Mononuclear cell (primary cell): ENCODE data around the gene NME4. TPM values are rescaled to one million over a fixed set of nuclear protein-coding genes. Genes with fewer than 3 reads are reported as not detected.
"Not testable (repeated sequence)": the region's sequence is repeated elsewhere in the genome, so short reads cannot be mapped to it uniquely, and the experiment has no call there.

Source experiments
- H3K27me3 ChIP-seq: 2 replicates; pipeline ENCODE4 v1.6.0; 2011; ENCODE audit warnings: low read length, control low read depth; ENCODE audit not compliant: insufficient read depth
- H3K4me1 ChIP-seq: 2 replicates; pipeline ENCODE4 v1.5.1; 2011; ENCODE audit warnings: mild to moderate bottlenecking, low read length, control low read depth; ENCODE audit not compliant: insufficient read depth
- H3K4me3 ChIP-seq: 2 replicates; pipeline ENCODE4 v1.5.1; 2011; ENCODE audit warnings: mild to moderate bottlenecking, low read length, moderate library complexity
- H3K9me3 ChIP-seq: 2 replicates; pipeline ENCODE4 v1.5.1; 2011; ENCODE audit warnings: low read depth, mild to moderate bottlenecking, control low read depth, low read length
- total RNA-seq: library from RNA; depleted of rRNA; stranded (reverse); fragments of >200 nt; gene quantifications from one replicate; pipeline ENCODE4 v1.2.3, GENCODE V29; 2012

The NME4 gene
- total RNA-seq, 1 donor, result 15.0 TPM

DNA sequence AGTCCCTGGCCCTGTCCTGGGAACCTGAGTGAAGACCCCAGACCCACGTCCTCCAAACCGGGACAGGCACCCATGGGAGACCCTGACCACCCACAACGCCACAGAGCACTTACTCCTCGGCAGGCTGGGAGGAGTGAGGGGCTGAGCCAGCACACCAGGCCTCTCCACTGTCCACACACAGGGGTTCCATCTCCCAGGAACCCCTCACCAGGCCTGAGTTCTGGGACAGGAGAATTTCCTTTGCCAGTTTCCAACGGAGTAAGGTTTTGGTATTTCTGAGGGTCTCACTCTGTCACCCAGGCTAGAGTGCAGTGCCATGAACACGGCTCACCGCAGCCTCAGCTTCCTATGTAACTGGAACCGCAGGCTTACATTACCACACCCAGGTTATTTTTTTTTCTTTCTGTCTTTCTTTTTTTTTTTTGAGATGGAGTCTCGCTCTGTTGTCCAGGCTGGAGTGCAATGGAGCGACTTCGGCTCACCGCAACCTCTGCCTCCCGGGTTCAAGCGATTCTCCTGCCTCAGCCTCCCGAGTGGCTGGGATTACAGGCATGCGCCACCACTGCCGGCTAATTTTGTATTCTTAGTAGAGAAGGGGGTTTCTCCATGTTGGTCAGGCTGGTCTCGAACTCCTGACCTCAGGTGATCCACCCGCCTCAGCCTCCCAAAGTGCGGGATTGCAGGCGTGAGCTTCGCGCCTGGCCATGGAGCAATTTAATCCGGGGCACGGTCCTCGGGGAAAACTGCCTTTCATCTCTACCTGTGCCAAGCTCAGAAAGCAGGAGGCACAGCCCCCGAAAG lies 16.8 kb upstream of the NME4 start:
- Histone ChIP-seq H3K4me1 (peaks cover 41% of the 10 kb centered on the region), H3K9me3 (no peaks in the 10 kb centered on the region), H3K27me3 (no peaks in the 10 kb centered on the region), H3K4me3 (no peak overlapping the region)

- no peaks in the 10 kb centered on the region for H3K9me3 ChIP-seq
- H3K27me3 ChIP-seq, result no peaks in the 10 kb centered on the region
- peak overlapping the region; percentile 55 for H3K4me3 ChIP-seq
- H3K4me1 ChIP-seq, result peaks cover 41% of the 10 kb centered on the region
These were observed 16.3 kb upstream of the NME4 start for GRCh38 chr16:380762-381011.

DNA sequence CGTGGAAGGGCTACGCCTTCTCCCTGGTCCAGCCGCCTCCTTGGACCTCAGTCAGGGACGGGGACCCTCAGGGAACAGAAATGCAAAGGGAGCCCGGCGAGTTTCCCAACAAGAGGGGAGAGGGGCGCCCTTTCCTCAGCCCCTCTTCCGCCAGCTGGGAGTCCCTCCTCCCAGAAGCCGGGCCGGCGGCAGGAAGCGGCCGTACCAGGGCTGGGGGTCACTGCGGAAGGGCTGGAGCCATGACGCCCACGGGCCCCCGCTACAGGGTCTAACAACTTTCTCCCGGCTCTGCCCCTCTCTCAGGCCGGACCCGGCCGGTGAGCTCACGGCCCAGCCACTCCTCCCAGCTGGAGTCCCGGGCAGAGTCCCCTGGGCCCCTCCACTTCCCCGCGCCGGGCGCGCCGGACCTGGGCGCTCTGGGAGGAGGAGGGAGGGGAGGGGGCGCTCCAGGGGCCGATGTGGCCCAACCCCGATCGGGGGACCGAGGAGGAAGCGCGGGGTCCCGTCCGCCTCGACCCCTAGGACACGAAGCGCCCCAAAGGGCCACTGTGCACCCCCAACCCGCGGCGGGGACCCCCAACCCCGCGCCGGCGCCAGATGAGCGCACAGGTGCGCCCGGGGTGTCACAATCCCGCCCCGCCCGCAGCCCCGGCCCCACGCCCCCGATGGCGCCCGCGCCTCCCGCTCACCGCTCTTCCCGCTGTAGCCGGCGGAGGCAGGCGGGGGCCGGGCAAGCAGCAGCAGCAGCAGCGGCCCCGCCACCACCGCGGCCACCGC lies 15.8 kb upstream of the NME4 start:
- Histone ChIP-seq H3K9me3 (no peaks in the 10 kb centered on the region), H3K27me3 (no peaks in the 10 kb centered on the region), H3K4me3 (peak overlapping the region; percentile 55), H3K4me1 (peaks cover 41% of the 10 kb centered on the region)

GRCh38 chr16:381789-382717 lies 14.9 kb upstream of the NME4 start, which contains the start of gene PGAP6:
Gene PGAP6 (minus strand): TSS chr16:381978. CDS start chr16:381821, 157 bp downstream.
- Histone ChIP-seq H3K9me3 (no peaks in the 10 kb centered on the region), H3K4me3 (peak within 1 kb of the TSS; percentile 71), H3K4me1 (peaks cover 41% of the 10 kb centered on the region), H3K27me3 (no peaks in the 10 kb centered on the region)

DNA sequence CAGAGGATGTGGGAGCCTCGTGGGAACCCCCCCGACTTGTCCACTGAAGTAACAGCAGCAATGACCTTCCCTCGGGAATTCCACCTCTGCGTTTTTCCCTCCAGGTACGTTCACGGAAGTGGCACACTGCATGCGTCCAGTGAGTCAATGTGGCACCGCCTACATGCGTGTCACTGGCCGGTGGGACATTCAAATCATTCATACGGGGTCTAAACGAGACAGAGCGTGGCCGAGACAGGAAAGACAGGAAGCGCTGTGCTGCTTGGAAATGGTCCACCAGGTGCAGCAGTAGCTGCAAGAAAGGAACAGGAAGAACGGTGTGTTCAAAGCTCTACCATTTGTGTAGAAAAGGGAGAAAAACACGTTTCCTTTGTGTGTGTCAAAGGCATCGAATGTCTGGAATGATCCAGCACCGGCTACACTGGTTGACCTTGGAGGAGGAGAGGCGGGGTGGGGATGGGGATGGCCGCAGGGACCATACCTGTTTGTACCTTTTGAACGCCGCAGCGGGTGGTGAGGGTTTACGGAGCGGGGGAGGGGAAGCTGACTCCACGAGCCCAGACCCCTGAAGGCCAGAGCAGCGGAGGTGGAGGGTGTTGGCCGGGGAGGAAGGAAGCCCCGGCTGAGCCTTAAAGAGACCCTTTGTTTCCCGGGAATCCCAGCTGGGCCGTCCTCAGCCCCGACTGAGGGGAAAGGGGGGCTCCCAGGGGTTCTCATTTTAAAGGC lies 13.5 kb upstream of the NME4 start:
- Histone ChIP-seq H3K4me1 (peaks cover 41% of the 10 kb centered on the region), H3K27me3 (no peaks in the 10 kb centered on the region), H3K4me3 (peak overlapping the region; percentile 71), H3K9me3 (no peaks in the 10 kb centered on the region)

- H3K27me3 ChIP-seq, result no peaks in the 10 kb centered on the region
- H3K4me3 ChIP-seq, result no peak overlapping the region
- H3K4me1 ChIP-seq, result peaks cover 24% of the 10 kb centered on the region
- H3K9me3 ChIP-seq, result no peaks in the 10 kb centered on the region
These were observed 10.3 kb upstream of the NME4 start for GRCh38 chr16:386641-387156.

DNA sequence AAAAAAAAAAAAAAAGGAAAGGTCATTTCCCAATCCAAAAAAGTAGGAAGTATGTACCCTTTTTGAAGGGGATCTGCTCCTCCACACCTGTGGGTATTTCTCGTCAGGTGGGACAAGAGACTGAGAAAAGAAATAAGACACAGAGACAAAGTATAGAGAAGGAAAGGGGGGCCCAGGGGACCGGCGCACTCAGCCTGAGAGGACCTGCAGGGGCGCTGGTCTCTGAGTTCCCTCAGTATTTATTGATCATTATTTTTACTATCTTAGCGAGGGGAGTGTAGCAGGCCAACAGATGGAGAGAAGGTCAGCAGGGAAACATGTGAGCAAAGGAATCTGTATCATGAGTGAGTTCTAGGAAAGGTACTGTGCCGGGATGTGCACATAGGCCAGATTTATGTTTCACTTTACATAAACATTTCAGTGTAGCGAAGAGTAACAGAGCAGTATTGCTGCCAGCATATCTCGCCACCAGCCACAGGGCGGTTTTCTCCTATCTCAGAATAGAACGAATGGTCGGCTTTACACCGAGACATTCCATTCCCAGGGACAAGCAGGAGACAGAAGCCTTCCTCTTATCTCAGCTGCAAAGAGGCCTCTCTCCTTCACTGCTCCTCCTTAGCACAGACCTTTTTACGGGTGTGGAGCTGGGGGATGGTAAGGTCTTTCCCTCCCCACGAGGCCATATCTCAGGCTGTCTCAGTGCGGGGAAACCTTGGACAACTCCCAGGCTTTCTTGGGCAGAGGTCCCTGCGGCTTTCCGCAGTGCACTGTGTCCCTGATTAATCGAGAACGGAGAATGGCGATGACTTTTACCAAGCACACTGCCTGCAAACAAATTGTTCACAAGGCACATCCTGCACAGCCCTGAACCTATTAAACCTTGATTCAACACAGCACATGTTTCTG lies 9.0 kb upstream of the NME4 start:
- not testable (repeated sequence) for H3K27me3 ChIP-seq, H3K9me3 ChIP-seq, H3K4me3 ChIP-seq
- peaks cover 26% of the 10 kb centered on the region for H3K4me1 ChIP-seq

GRCh38 chr16:389352-389751 lies 7.6 kb upstream of the NME4 start:
- no peaks in the 10 kb centered on the region for H3K27me3 ChIP-seq
- H3K4me3 ChIP-seq, result no peak overlapping the region
- H3K9me3 ChIP-seq, result no peaks in the 10 kb centered on the region
- H3K4me1 ChIP-seq, result peaks cover 16% of the 10 kb centered on the region

DNA sequence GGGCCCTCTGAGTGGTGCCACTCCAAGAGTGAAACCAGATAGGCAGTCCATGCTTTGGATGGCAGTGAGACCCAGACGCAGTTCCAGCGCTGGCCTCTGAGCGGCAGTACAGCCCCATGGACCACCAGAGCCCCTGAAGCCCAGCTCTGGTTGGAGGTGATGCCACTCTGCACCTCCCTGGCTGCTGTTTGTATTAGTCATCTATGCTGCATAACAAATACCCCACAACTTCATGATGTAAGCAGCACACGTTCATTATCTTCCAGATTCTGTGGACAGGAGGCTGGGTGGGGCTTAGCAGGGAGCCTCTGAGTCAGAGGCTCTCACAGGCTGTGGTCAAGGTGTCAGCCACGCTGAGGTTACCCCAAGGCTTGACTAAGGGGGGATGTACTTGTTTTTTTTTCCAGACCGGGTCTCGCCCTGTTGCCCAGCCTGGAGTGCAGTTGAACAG lies 5.1 kb upstream of the NME4 start:
- no peaks in the 10 kb centered on the region for H3K9me3 ChIP-seq
- peaks cover 21% of the 10 kb centered on the region for H3K4me1 ChIP-seq
- H3K27me3 ChIP-seq, result no peaks in the 10 kb centered on the region
- no peak overlapping the region for H3K4me3 ChIP-seq

DNA sequence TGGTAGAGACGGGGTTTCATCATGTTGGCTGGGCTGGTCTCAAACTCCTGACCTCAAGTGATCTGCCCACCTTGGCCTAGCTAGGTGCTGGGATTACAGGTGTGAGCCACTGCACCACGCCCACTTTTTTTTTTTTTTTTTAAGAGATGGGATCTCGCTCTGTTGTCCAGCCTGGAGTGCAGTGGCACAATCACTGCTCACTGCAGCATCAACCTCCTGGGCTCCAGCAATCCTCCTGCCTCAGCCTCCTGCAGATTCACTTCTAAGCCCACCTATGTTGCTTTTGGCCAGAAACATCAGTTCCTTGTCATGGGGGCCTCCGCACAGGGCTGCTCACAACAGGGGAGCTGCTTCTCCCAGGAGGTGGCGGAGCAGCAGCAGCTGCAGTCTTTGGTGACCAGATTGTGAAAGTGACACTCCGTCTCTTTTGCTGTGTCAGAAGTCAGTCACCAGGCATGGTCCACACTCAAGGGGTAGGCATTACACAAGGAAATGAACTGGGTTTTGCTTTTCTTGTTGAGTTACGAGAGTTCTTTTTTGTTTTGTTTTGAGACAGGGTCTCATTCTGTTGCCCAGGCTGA lies 4.5 kb upstream of the NME4 start:
- Histone ChIP-seq H3K4me3 (no peak overlapping the region), H3K27me3 (no peaks in the 10 kb centered on the region), H3K4me1 (peaks cover 21% of the 10 kb centered on the region), H3K9me3 (no peaks in the 10 kb centered on the region)

- Histone ChIP-seq H3K4me1 (peaks cover 36% of the 10 kb centered on the region), H3K27me3 (no peaks in the 10 kb centered on the region), H3K4me3 (no peak overlapping the region), H3K9me3 (no peaks in the 10 kb centered on the region)
These were observed 800 bp upstream of the NME4 start for GRCh38 chr16:396199-396598.

DNA sequence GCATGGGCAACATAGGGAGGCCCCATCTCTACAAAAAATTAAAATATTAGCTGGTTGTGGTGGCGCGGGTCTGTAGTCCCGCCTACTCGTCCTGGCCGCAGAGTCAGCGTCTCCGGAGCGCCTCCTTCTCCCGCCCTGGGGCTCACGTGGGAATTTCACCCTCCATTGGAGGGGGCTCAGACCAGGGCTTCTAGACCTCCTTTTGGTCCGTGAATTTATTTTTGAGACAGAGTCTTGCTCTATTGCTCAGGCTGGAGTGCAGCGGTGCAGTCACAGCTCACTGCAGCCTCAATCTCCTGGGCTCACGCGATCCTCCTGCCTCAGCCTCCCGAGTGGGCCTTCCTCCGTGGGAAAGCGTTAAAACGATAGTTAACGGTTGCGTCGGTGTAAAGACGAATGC lies 394 bp upstream of the NME4 start:
- H3K9me3 ChIP-seq, result no peaks in the 10 kb centered on the region
- H3K4me3 ChIP-seq, result peak overlapping the region; percentile 22
- no peaks in the 10 kb centered on the region for H3K27me3 ChIP-seq
- H3K4me1 ChIP-seq, result peaks cover 36% of the 10 kb centered on the region

- Histone ChIP-seq H3K9me3 (no peaks in the 10 kb centered on the region), H3K4me1 (peaks cover 34% of the 10 kb centered on the region), H3K4me3 (no peak overlapping the region), H3K27me3 (no peaks in the 10 kb centered on the region)
These were observed 835 bp downstream of the NME4 start for GRCh38 chr16:397736-398332.
